ENCODE measurements around the gene PIK3CB. TPM values are rescaled to one million over a fixed set of nuclear protein-coding genes. Genes with fewer than 3 reads are reported as not detected.
"Not testable (repeated sequence)": the region's sequence is repeated elsewhere in the genome, so short reads cannot be mapped to it uniquely, and the experiment has no call there.

Gene PIK3CB
- total and polyA plus RNA-seq, 2 donors, result 11.7 to 20.2 TPM

DNA sequence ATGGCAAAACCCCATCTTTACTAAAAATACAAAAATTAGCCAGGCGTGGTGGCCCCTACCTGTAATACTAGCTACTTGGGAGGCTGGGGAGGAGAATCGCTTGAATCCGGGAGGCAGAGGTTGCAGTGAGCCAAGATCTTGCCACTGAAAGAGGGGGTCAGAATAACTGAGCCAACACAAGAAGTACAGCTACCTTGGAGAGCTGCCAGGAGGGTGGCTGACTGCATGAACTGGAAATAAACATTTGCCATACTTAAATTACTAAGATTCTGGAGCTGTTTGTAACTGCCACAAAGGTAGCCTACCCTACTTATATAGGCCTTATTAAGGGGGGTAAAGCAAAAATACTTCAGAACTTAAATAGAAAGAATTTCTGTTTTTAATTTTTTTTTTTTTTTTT is 15.4 kb upstream of the PIK3CB start:
- WGBS, result 96% methylated on average over 3 of the region's 3 CpGs
- Histone ChIP-seq H3K9me3 (ENCODE audit: control insufficient read depth in 2 of 2, insufficient read depth in 1 of 2, low read length in 1 of 2) (no peaks in the 10 kb centered on the region), H3K27me3 (ENCODE audit: control insufficient read depth in 2 of 2, insufficient read depth in 1 of 2, low read length in 1 of 2) (no peaks in the 10 kb centered on the region), H3K4me1 (ENCODE audit: control insufficient read depth in 2 of 2, insufficient read depth in 2 of 2, low read length in 2 of 2) (no peaks in the 10 kb centered on the region), H3K36me3 (ENCODE audit: control insufficient read depth in 2 of 2, insufficient read depth in 2 of 2, low read length in 1 of 2) (no peaks in the 10 kb centered on the region), H3K4me3 (ENCODE audit: low read length in 2 of 2) (no peak overlapping the region), H3K27ac (ENCODE audit: low read depth in 1 of 2, low read length in 1 of 2) (no peak overlapping the region)
- DNase-seq (ENCODE audit: low read depth in 6 of 9, low spot score in 9 of 9), result no peak

DNA sequence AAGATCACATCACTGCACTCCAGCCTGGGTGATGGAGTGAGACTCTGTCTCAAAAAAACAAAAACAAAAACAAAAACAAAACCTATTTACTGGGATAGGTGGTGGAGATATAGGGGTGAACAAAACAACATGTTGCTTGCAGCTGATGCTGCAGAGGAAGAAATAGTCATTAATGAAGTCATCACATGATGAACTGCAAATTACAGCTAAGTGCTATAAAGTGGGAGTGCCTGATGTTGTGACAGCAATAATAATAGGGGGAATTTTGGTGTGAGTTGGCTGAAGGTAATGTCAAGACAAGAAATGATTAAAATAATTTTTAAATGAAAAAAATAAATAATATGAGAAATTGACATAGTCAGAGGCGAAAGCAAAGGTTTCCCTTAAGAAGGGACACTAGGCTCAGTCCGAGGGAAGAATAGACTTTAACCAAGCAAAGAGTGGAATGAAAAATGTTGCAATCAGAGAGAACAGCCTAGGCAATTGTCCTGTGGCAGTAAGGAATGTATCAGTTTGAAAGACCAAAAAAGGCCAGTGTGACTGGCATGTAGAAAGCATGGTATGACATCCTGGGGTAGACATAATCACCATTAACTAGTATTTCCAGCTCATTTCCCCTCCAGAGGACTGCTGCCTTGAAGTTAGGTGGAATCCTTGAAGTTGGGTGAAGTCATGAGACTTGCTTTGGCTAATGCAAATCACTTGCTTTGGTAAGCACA is 14.7 kb upstream of the PIK3CB start:
- no peak for DNase-seq (ENCODE audit: low read depth in 6 of 9, low spot score in 9 of 9)
- 97% methylated on average over 2 of the region's 2 CpGs for WGBS

DNA sequence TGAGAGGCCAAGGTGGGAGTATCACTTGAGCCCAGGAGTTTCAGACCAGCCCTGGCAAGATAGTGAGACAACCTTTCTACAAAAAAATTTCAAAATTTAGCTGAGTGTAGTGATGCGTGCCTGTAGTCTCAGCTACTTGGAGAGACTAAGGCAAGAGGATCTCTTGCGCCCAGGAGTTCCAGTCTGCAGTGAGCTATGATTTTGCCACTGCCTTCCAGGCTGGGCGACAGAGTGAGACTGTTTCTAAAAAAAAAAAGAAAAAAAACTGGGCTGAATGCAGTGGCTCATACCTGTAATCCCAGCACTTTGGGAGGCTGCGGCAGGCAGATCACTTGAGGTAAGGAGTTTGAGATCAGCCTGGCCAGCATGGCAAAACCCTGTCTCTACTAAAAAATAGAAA is 14.0 kb upstream of the PIK3CB start:
- WGBS, result 97% methylated on average over 4 of the region's 4 CpGs
- Histone ChIP-seq H3K36me3 (ENCODE audit: control insufficient read depth in 2 of 2, insufficient read depth in 2 of 2, low read length in 1 of 2) (no peaks in the 10 kb centered on the region), H3K27me3 (ENCODE audit: control insufficient read depth in 2 of 2, insufficient read depth in 1 of 2, low read length in 1 of 2) (no peaks in the 10 kb centered on the region), H3K27ac (ENCODE audit: low read depth in 1 of 2, low read length in 1 of 2) (no peak overlapping the region), H3K4me1 (ENCODE audit: control insufficient read depth in 2 of 2, insufficient read depth in 2 of 2, low read length in 2 of 2) (no peaks in the 10 kb centered on the region), H3K4me3 (ENCODE audit: low read length in 2 of 2) (no peak overlapping the region), H3K9me3 (ENCODE audit: control insufficient read depth in 2 of 2, insufficient read depth in 1 of 2, low read length in 1 of 2) (no peaks in the 10 kb centered on the region)
- DNase-seq (ENCODE audit: low read depth in 6 of 9, low spot score in 9 of 9), result no peak

More for the DNA sequence above, 14.7 kb upstream of the PIK3CB start:
- Histone ChIP-seq H3K27ac (ENCODE audit: low read depth in 1 of 2, low read length in 1 of 2) (no peak overlapping the region), H3K4me3 (ENCODE audit: low read length in 2 of 2) (no peak overlapping the region), H3K27me3 (ENCODE audit: control insufficient read depth in 2 of 2, insufficient read depth in 1 of 2, low read length in 1 of 2) (no peaks in the 10 kb centered on the region), H3K9me3 (ENCODE audit: control insufficient read depth in 2 of 2, insufficient read depth in 1 of 2, low read length in 1 of 2) (no peaks in the 10 kb centered on the region), H3K36me3 (ENCODE audit: control insufficient read depth in 2 of 2, insufficient read depth in 2 of 2, low read length in 1 of 2) (no peaks in the 10 kb centered on the region), H3K4me1 (ENCODE audit: control insufficient read depth in 2 of 2, insufficient read depth in 2 of 2, low read length in 2 of 2) (no peaks in the 10 kb centered on the region)

DNA sequence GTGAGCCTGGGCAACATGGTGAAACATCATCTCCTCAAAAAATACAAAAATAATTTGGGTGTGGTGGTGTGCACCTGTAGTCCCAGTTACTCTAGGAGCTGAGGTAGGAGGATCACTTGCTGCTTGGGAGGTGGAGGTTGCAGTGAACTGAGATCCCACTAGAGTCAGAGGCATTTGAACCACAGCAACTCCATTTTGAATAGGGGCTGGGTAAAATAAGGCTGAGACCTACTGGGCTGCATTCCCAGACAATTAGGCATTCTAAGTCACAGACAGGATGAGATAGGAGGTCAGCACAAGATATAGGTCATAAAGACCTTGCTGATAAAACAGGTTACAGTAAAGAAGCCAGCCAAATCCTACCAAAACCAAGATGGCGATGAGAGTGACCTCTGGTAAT is 12.1 kb upstream of the PIK3CB start:
- H3K36me3 ChIP-seq (ENCODE audit: control insufficient read depth in 2 of 2, insufficient read depth in 2 of 2, low read length in 1 of 2), result not testable (repeated sequence)

DNA sequence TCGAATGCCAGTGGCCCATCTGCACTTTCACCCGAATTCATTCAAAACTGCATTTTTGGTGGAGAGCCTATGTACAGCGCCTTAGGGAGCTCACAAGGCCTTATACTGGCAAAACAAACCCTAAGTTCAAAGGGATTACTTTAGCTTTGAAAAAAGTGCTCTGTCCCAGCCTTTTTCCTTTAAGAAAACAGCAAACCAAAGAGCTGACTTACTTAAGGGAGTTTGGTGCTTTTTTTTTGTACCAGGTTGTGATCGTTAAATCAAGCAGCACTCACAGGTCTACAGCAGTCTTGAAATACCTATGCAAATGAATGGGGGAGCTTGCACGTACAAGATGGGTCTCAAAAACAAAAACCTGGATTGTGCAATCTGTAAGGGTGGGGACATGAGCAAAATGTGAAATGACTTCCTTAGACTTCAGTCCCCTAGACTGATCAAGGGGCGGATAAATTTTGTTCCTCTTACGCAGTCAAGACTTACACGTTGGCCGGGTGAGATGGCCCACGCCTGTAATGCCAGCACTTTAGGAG is 11.6 kb upstream of the PIK3CB start:
- DNase-seq (ENCODE audit: low read depth in 6 of 9, low spot score in 9 of 9), result no peak
- 96% methylated on average over 10 of the region's 10 CpGs for WGBS
- Histone ChIP-seq H3K36me3 (ENCODE audit: control insufficient read depth in 2 of 2, insufficient read depth in 2 of 2, low read length in 1 of 2) (no peaks in the 10 kb centered on the region), H3K4me3 (ENCODE audit: low read length in 2 of 2) (no peak overlapping the region), H3K27ac (ENCODE audit: low read depth in 1 of 2, low read length in 1 of 2) (no peak overlapping the region), H3K27me3 (ENCODE audit: control insufficient read depth in 2 of 2, insufficient read depth in 1 of 2, low read length in 1 of 2) (no peaks in the 10 kb centered on the region), H3K4me1 (ENCODE audit: control insufficient read depth in 2 of 2, insufficient read depth in 2 of 2, low read length in 2 of 2) (no peaks in the 10 kb centered on the region), H3K9me3 (ENCODE audit: control insufficient read depth in 2 of 2, insufficient read depth in 1 of 2, low read length in 1 of 2) (no peaks in the 10 kb centered on the region)

More for the DNA sequence above, 12.1 kb upstream of the PIK3CB start:
- H3K4me1 ChIP-seq (ENCODE audit: control insufficient read depth in 2 of 2, insufficient read depth in 2 of 2, low read length in 2 of 2); H3K9me3 ChIP-seq (ENCODE audit: control insufficient read depth in 2 of 2, insufficient read depth in 1 of 2, low read length in 1 of 2); DNase-seq (ENCODE audit: low read depth in 6 of 9, low spot score in 9 of 9); H3K27me3 ChIP-seq (ENCODE audit: control insufficient read depth in 2 of 2, insufficient read depth in 1 of 2, low read length in 1 of 2); H3K4me3 ChIP-seq (ENCODE audit: low read length in 2 of 2); H3K27ac ChIP-seq (ENCODE audit: low read depth in 1 of 2, low read length in 1 of 2): not testable (repeated sequence)
- 100% methylated on average over 1 of the region's 1 CpG for WGBS

DNA sequence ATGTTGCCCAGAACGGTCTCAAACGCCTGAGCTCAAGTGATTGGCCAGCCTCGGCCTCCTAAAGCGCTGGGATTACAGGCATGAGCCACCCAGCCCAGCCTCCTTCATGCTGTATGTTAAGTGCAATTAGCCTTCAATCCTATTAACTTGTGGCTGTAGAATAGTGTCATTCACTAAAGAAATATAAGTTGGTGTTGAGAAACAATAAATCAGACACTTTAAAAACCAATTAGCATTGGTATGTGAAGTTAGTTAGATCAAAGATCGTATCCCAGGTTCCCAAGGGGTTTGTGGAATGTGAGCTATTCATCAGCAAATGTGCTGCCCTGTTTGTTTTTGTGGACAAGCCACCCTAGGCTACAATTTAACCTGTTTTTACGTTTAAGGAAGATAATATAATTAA is 11.0 kb upstream of the PIK3CB start:
- Histone ChIP-seq H3K36me3 (ENCODE audit: control insufficient read depth in 2 of 2, insufficient read depth in 2 of 2, low read length in 1 of 2) (no peaks in the 10 kb centered on the region), H3K27ac (ENCODE audit: low read depth in 1 of 2, low read length in 1 of 2) (no peak overlapping the region), H3K4me1 (ENCODE audit: control insufficient read depth in 2 of 2, insufficient read depth in 2 of 2, low read length in 2 of 2) (no peaks in the 10 kb centered on the region), H3K27me3 (ENCODE audit: control insufficient read depth in 2 of 2, insufficient read depth in 1 of 2, low read length in 1 of 2) (no peaks in the 10 kb centered on the region), H3K4me3 (ENCODE audit: low read length in 2 of 2) (no peak overlapping the region), H3K9me3 (ENCODE audit: control insufficient read depth in 2 of 2, insufficient read depth in 1 of 2, low read length in 1 of 2) (no peaks in the 10 kb centered on the region)
- 90% methylated on average over 6 of the region's 6 CpGs for WGBS
- no peak for DNase-seq (ENCODE audit: low read depth in 6 of 9, low spot score in 9 of 9)

DNA sequence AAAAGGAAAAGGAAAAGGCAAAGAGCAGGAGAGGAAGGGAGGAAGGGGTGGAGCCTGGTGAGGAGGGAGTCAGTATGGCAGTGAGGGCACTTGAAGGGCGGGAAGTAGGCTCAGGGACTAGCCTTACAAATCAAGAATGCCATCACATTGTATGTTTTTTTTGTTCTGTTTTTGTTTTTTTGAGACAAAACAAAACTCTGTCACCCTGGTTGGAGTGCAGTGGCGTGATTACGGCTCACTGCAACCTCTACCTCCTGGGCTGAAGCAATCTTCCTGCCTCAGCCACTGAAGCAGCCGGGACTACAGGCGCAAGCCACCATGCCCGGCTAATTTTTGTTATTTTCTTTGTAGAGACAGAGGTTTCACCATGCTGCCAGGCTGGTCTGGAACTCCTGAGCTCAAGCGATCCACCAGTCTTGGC is 10.5 kb upstream of the PIK3CB start:
- Histone ChIP-seq H3K4me3 (ENCODE audit: low read length in 2 of 2) (no peak overlapping the region), H3K36me3 (ENCODE audit: control insufficient read depth in 2 of 2, insufficient read depth in 2 of 2, low read length in 1 of 2) (no peaks in the 10 kb centered on the region), H3K9me3 (ENCODE audit: control insufficient read depth in 2 of 2, insufficient read depth in 1 of 2, low read length in 1 of 2) (no peaks in the 10 kb centered on the region), H3K27me3 (ENCODE audit: control insufficient read depth in 2 of 2, insufficient read depth in 1 of 2, low read length in 1 of 2) (no peaks in the 10 kb centered on the region), H3K4me1 (ENCODE audit: control insufficient read depth in 2 of 2, insufficient read depth in 2 of 2, low read length in 2 of 2) (no peaks in the 10 kb centered on the region), H3K27ac (ENCODE audit: low read depth in 1 of 2, low read length in 1 of 2) (no peak overlapping the region)
- no peak for DNase-seq (ENCODE audit: low read depth in 6 of 9, low spot score in 9 of 9)
- WGBS, result 98% methylated on average over 7 of the region's 7 CpGs

DNA sequence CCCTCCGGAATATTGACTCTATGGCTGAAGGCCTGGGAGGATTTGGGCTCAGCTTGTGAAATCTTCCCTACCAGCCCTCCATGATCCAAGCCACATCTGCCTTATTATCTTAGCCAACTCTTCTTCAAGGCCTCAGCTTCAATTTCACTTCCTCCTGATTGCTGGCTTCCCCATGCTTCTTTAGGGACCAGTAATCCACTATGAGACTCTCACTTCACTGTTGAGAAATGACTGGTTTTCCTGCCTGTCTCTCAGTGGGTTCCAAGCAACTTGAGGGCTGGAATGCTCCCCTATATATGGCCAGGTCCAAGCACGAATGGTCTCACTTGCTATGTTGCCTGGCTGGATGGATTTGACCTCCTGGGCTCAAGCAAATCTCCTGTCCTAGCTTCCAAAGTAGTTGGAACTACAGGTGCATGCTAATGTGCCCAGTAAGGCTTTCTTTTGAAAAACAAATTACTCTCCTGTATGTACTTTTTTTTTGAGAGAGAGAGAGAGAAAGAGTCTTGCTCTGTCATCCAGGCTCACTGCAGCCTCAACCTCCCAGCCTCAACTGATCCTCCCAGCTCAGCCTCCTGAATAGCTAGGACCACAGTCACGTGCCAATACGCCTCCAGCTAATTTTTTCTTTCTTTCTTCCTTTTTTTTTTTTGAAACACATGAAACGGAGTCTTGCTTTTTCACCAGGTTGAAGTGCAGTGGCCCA is 7.9 kb upstream of the PIK3CB start:
- H3K27me3 ChIP-seq (ENCODE audit: control insufficient read depth in 2 of 2, insufficient read depth in 1 of 2, low read length in 1 of 2), result no peaks in the 10 kb centered on the region
- 95% methylated on average over 5 of the region's 5 CpGs for WGBS
- no peaks in the 10 kb centered on the region for H3K4me1 ChIP-seq (ENCODE audit: control insufficient read depth in 2 of 2, insufficient read depth in 2 of 2, low read length in 2 of 2)
- no peak overlapping the region for H3K4me3 ChIP-seq (ENCODE audit: low read length in 2 of 2)
- DNase-seq (ENCODE audit: low read depth in 6 of 9, low spot score in 9 of 9), result no peak
- no peaks in the 10 kb centered on the region for H3K36me3 ChIP-seq (ENCODE audit: control insufficient read depth in 2 of 2, insufficient read depth in 2 of 2, low read length in 1 of 2)
- no peaks in the 10 kb centered on the region for H3K9me3 ChIP-seq (ENCODE audit: control insufficient read depth in 2 of 2, insufficient read depth in 1 of 2, low read length in 1 of 2)
- no peak overlapping the region for H3K27ac ChIP-seq (ENCODE audit: low read depth in 1 of 2, low read length in 1 of 2)

DNA sequence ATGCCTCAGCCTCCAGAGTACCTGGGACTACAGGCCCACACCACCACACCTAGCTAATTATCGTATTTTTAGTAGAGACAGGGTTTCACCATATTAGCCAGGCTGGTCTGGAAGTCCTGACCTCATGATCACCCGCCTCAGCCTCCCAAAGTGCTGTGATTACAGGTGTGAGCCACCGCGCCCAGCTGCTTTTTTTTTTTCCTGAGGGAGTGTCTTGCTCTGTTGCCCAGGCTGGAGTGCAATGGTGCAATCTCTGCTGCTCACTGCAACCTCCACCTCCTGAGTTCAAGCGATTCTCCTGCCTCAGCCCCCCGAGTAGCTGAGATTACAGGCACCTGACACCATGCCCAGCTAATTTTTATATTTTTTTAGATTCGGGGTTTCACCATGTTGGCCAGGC is 3.7 kb upstream of the PIK3CB start:
- H3K9me3 ChIP-seq (ENCODE audit: control insufficient read depth in 2 of 2, insufficient read depth in 1 of 2, low read length in 1 of 2); H3K36me3 ChIP-seq (ENCODE audit: control insufficient read depth in 2 of 2, insufficient read depth in 2 of 2, low read length in 1 of 2); DNase-seq (ENCODE audit: low read depth in 6 of 9, low spot score in 9 of 9); H3K4me1 ChIP-seq (ENCODE audit: control insufficient read depth in 2 of 2, insufficient read depth in 2 of 2, low read length in 2 of 2); H3K4me3 ChIP-seq (ENCODE audit: low read length in 2 of 2); H3K27ac ChIP-seq (ENCODE audit: low read depth in 1 of 2, low read length in 1 of 2); H3K27me3 ChIP-seq (ENCODE audit: control insufficient read depth in 2 of 2, insufficient read depth in 1 of 2, low read length in 1 of 2): not testable (repeated sequence)
- WGBS, result 97% methylated on average over 7 of the region's 7 CpGs

Data from thymus (tissue), 11 donors.